GM23248 (cell line): ENCODE results near the gene RIMS1.

Experiments
- EZH2 ChIP-seq: fragments of 200-600 bp; sonication (generic); IDR thresholded peaks from 2 replicates; pipeline ENCODE4 v1.6.1; 2018; ENCODE audit warnings: antibody characterized with exemption, mild to moderate bottlenecking; ENCODE audit not compliant: insufficient read depth, poor library complexity, severe bottlenecking
- EZH2phosphoT487 ChIP-seq: fragments of 200-600 bp; sonication (generic); IDR thresholded peaks from 2 replicates; pipeline ENCODE4 v1.6.1; 2018; ENCODE audit warnings: antibody characterized with exemption, moderate library complexity, mild to moderate bottlenecking, low read depth; ENCODE audit not compliant: insufficient read depth

GRCh38 chr6:71979911-71980310 is 93.6 kb downstream of the RIMS1 start:
- no peak for TF ChIP-seq EZH2phosphoT487
- TF ChIP-seq EZH2 = no peak
